Subcutaneous abdominal adipose tissue (tissue), 5 donors: Measurements from ENCODE around the gene ZNRD2.

Experiments used
- H3K27ac ChIP-seq: one replicate; pipeline ENCODE4 v1.7.0; 2013; ENCODE audit warnings: low read depth, mild to moderate bottlenecking, inconsistent platforms, low read length, moderate library complexity
- H3K27me3 ChIP-seq, 5 donors: one replicate each; pipeline ENCODE4 v1.7.0; 2013; ENCODE audit warnings: low read length in 5 of 5, inconsistent platforms in 1 of 5; ENCODE audit not compliant: control insufficient read depth in 5 of 5, insufficient read depth in 4 of 5
- H3K36me3 ChIP-seq, 5 donors: one replicate each; pipeline ENCODE4 v1.7.0; 2013; ENCODE audit warnings: low read length in 5 of 5; ENCODE audit not compliant: control insufficient read depth in 5 of 5, insufficient read depth in 5 of 5
- H3K4me1 ChIP-seq, 5 donors: one replicate each; pipeline ENCODE4 v1.7.0; 2013; ENCODE audit warnings: low read length in 5 of 5, mild to moderate bottlenecking in 3 of 5, moderate library complexity in 1 of 5; ENCODE audit not compliant: control insufficient read depth in 5 of 5, insufficient read depth in 5 of 5
- H3K4me3 ChIP-seq, 5 donors: one replicate each; pipeline ENCODE4 v1.7.0; 2013; ENCODE audit warnings: low read length in 5 of 5, low read depth in 1 of 5
- H3K9ac ChIP-seq, 5 donors: one replicate each; pipeline ENCODE4 v1.7.0; 2013; ENCODE audit warnings: low read length in 5 of 5, mild to moderate bottlenecking in 4 of 5, moderate library complexity in 3 of 5
- H3K9me3 ChIP-seq, 5 donors: one replicate each; pipeline ENCODE4 v1.7.0; 2013; ENCODE audit warnings: low read length in 5 of 5; ENCODE audit not compliant: control insufficient read depth in 5 of 5
- donor health status: healthy.
- donor health status: healthy.
- donor health status: healthy.
- donor health status: healthy.
- donor health status: healthy.

ZNRD2 gene

DNA sequence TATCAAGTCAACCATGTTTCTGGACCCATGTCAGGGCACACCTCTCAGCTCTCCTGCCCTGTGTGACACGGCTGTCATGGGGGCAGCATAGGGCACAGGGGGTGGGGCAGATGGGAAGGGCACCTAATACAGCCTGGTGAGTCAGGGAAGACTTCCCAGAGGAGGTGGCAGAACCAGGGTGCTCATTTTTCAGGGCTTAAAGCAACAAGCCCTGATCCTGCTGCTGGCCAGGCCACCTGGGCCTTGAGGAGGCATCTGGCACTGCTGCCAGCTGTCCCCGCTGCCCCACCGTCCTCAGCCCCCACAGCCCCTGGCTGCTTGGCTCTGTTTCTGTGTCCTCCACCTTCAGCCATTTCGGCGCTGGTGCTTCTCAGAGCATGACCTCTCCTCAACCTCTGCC is 39.4 kb downstream of the ZNRD2 start:
- Histone ChIP-seq H3K4me1 (peaks cover 4 to 74% (median 64%) of the 10 kb centered on the region in 5 donors), H3K9me3 (no peaks in the 10 kb centered on the region), H3K36me3 (peaks cover 0 to 65% (median 49%) of the 10 kb centered on the region in 5 donors), H3K4me3 (peak overlapping the region in 2 of 5 donors; percentile 10 to 89), H3K27ac (peak overlapping the region; percentile 91), H3K9ac (peak overlapping the region in 1 of 5 donors; percentile 81), H3K27me3 (no peaks in the 10 kb centered on the region)

DNA sequence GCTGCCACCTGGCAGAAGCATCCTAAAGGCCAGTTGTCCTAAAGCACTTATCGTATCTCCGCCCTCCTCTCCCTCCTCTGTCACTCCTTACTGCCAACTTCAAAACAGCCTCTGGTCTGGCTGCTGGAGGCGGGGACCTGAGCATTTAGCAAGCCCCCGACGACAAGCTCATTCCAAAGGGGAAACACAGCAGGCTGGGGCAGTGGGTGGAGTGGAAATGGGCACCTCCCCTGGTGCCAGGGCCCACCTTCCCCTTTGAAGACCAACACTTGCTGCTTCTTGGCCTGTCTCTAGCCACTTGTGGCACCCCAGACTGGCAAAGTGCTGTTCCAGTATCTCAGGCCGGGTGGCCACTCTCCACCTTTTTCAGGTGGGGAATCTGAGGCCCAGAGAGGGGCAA is 40.1 kb downstream of the ZNRD2 start:
- Histone ChIP-seq H3K9ac (peak overlapping the region in 4 of 5 donors; percentile 5 to 90 (median 49)), H3K4me1 (peaks cover 4 to 78% (median 67%) of the 10 kb centered on the region in 5 donors), H3K27ac (peak overlapping the region; percentile 91), H3K9me3 (no peaks in the 10 kb centered on the region), H3K4me3 (peak overlapping the region in 4 of 5 donors; percentile 17 to 95 (median 84)), H3K27me3 (no peaks in the 10 kb centered on the region), H3K36me3 (peaks cover 0 to 58% (median 42%) of the 10 kb centered on the region in 5 donors)

DNA sequence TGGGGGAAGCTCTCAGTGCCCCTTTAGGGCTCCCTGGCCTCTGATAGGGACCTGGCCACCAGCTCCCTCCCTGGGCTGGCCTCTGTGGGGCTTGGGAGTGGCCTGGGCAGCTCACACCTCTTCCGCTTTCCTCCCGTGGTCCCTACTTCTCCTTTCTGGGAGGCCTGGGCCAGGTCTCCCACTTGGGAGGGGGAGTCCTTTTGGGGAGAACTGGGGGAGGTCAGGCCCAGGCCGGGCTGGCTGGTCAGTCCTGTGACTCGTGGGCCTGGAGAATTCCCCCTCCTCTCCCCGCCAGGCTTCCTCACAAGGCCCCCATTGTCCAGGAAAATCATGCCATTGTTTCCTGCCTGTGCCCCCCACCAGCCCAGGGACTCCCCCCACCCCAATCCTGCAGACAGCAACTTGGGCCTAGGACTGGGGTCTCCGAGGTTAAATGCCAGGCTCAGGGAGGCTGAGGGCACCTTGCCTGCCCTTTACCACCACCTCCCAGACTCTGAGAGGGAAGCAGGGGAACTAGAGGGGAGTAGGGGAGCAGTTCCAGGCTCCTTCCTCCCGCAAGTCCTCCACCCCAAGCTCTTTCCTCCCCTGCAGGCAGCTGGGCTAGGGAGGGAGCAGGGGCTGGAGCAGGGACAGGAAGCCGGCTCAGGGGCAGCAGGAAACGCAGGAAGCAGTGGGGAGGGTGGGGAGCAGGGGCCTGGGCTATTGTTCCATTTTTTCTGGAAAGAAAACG is 40.9 kb downstream of the ZNRD2 start:
- Histone ChIP-seq H3K9ac (peak overlapping the region; percentile 5 to 92 (median 59)), H3K4me3 (peak overlapping the region; percentile 66 to 95 (median 78)), H3K27me3 (no peaks in the 10 kb centered on the region), H3K36me3 (peaks cover 0 to 50% (median 34%) of the 10 kb centered on the region in 5 donors), H3K9me3 (no peaks in the 10 kb centered on the region), H3K4me1 (peaks cover 4 to 80% (median 68%) of the 10 kb centered on the region in 5 donors), H3K27ac (peak overlapping the region; percentile 91)

DNA sequence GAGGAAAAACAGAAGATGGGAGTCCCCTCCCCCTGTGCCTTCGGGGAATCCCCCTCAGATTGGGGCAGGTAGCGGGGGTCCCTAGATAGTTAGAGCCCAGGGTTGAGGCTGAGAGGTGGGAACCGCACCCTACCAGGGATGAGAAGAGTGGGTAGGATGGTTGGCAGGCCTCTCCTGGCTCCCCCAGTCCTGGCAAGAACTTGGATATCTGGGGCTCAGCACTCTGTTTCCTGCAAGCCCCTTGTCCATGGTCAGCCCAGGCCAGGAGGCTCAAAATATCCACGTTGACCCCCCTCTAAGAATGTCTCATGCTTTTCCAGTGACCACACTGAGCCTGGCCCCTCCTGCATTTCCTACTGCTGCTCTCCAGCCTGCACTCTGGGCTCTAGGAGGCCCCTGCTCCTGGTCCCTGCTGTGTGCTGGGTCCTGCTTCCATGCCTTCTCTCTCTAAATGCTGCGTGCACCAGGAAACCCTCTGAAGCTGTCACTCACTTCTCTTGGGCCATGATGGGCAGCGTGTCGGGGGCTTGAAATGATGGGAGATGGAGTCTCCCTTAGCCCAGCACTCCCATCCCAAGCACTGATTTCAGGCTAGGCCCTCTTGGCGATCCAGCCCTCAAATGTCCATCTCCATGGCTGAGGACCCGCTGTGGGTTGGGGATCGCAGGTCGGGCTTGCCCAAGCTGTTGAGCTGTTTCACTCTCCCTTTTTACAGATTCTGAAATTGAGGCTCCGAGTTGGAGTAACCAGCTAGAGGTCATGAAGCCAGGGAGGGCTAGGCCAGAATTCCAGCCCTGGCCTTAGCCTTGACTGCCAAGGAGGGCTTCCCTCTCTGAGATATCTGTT is 41.7 kb downstream of the ZNRD2 start:
- Histone ChIP-seq H3K27ac (peak overlapping the region; percentile 91), H3K36me3 (peaks cover 0 to 48% (median 30%) of the 10 kb centered on the region in 5 donors), H3K27me3 (no peaks in the 10 kb centered on the region), H3K4me3 (peak overlapping the region; percentile 66 to 95 (median 78)), H3K4me1 (peaks cover 9 to 83% (median 70%) of the 10 kb centered on the region in 5 donors), H3K9me3 (no peaks in the 10 kb centered on the region), H3K9ac (peak overlapping the region; percentile 22 to 92 (median 73))

DNA sequence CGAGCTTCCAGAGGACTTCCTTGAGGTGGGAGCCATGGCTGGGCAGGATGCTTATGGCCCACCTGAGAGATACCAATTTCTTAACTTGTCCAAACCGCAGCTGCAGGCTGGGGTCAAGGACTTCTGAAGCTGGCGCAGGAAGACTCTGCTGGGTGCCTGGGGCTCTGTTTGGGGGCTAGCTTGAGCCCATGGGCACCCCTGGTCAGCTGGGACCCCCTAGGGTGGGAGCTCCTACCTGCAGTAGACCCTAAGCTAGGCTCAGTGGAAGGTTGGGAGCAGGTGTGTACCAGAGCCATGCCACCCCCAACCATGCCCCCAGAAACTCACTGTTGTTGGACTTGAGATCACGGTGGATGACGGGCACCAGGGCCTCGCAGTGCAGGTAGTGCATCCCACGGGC is 42.4 kb downstream of the ZNRD2 start:
- H3K9ac ChIP-seq, result peak overlapping the region; percentile 22 to 92 (median 68)
- H3K4me1 ChIP-seq, result peaks cover 10 to 83% (median 69%) of the 10 kb centered on the region in 5 donors
- H3K27me3 ChIP-seq, result no peaks in the 10 kb centered on the region
- peak overlapping the region; percentile 66 to 95 (median 78) for H3K4me3 ChIP-seq
- peaks cover 0 to 50% (median 30%) of the 10 kb centered on the region in 5 donors for H3K36me3 ChIP-seq
- H3K9me3 ChIP-seq, result no peaks in the 10 kb centered on the region
- peak overlapping the region; percentile 91 for H3K27ac ChIP-seq

DNA sequence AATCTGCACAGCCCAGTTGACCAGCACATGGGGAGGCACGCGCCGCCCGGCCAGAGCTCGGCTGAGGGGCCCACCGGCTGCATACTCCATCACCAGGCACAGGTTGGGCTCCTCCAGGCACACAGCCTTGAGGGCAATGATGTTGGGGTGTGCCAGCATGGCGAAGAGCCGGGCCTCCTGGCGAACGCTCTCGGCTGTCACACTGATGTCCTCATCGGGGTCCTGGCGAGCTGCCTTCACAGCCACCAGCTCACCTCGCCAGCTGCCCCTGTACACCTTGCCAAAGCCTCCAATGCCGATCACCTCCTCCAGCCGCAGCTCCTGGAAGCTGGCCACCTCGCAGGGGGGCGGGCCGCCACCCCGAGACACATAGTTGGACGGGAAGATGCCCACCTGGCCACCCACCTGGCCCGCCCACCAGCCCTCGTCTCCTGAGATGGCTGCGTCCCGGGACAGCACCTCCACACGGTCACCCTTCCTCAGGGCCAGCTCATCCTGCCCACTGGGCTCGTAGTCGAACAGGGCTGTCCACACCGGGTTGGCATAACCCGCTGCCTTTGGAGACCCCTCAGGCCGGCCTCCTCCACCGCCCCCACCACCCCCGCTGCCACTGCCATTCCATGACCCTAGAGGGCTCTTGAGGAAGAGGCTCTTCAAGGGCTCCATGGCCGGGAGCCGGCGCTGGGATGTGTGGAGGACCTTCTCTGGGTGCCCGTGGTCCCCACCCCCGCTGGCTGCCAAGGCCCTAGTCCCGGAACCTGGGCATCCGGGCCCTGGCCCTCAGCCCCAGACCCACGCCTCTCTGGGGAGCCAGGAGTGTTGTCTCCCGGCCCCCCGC is 43.0 kb downstream of the ZNRD2 start:
- H3K9me3 ChIP-seq, result no peaks in the 10 kb centered on the region
- H3K9ac ChIP-seq, result peak overlapping the region in 4 of 5 donors; percentile 60 to 92 (median 90)
- H3K4me1 ChIP-seq, result peaks cover 10 to 77% (median 63%) of the 10 kb centered on the region in 5 donors
- H3K4me3 ChIP-seq, result peak overlapping the region; percentile 66 to 95 (median 78)
- H3K27me3 ChIP-seq, result no peaks in the 10 kb centered on the region
- peaks cover 0 to 50% (median 30%) of the 10 kb centered on the region in 5 donors for H3K36me3 ChIP-seq
- peak overlapping the region; percentile 91 for H3K27ac ChIP-seq

DNA sequence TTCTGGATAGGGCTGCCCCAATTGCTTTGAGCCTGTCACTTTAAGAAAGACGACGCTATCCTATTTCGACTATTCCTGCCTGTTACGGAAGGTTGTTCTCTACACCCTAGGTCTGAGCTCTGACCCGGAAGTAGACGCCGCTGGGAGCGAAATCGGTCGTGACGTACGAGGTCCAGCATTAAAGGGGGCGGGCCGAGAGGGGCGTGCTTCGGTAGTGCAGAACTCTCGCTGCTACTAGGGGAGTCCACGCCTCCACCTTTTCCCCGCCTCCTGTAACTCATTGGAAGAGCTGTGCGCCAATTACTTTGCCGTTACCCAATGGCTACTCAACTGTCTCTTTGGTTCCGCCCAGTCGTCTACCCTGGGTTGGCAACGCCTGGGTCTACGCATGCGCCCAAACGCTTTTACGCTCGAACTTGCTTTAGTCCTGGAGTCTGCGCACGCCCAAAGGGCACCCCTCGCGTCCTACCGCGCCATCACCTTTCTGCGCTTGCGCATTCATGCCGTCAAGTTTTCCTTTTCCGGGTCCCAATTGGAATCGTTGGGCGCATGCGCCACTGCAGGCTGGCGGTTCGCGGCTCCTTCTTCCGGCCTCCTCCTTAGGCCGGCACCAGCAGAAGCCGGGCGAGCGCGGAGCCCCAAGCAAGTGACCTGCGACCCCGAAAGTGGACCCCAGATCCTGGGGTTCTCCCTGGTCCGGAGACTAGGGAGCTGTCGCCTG is 45.1 kb downstream of the ZNRD2 start, which contains the start of gene PCNX3:
TSS of gene PCNX3 (plus strand) at position 548 of the 721 bp plus-strand sequence. CDS start 536 bp downstream, outside the sequence.
- H3K36me3 ChIP-seq, result peaks cover 0 to 53% (median 45%) of the 10 kb centered on the region in 5 donors
- H3K4me3 ChIP-seq, result peak within 1 kb of the TSS; percentile 79 to 98 (median 89)
- H3K9me3 ChIP-seq, result no peaks in the 10 kb centered on the region
- H3K9ac ChIP-seq, result peak within 1 kb of the TSS; percentile 82 to 90 (median 88)
- H3K4me1 ChIP-seq, result peaks cover 10 to 58% (median 47%) of the 10 kb centered on the region in 5 donors
- no peaks in the 10 kb centered on the region for H3K27me3 ChIP-seq
- H3K27ac ChIP-seq, result peak within 1 kb of the TSS; percentile 91

DNA sequence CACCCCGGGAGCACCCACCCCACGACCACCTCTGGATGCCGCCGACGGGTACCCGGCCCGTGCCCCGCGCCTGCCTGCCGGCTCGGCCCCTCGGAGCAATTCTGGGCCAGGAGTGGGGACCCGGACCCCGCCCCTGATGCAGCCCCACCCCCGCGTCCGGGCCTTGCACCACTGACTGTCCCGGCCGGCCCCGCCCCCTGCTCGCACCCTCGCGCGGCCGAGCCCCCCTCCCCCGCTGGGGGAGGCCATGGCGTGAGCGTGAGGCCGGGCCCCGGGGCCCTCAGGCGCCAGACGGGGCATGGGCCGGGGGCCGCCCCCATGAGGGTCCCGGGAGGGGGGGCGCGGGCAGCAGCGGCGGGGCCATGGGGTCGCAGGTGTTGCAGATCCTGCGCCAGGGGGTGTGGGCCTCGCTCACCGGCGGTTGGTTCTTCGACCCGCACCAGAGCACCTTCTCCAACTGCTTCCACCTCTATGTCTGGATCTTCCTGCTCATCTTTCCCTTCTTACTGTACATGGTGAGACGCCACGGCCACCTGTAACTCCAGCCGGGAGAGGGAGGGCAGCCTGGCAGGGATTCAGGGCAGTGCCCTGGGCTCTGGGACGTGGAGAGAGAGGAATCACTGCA is 45.8 kb downstream of the ZNRD2 start:
- Histone ChIP-seq H3K27me3 (no peaks in the 10 kb centered on the region), H3K9ac (peak overlapping the region; percentile 81 to 90 (median 86)), H3K9me3 (no peaks in the 10 kb centered on the region), H3K4me3 (peak overlapping the region; percentile 62 to 89 (median 79)), H3K27ac (peak overlapping the region; percentile 54), H3K4me1 (peaks cover 10 to 52% (median 41%) of the 10 kb centered on the region in 5 donors), H3K36me3 (peaks cover 0 to 55% (median 52%) of the 10 kb centered on the region in 5 donors)
